IMR-90 (cell line): ENCODE data around the gene PHLDB1.

Source experiments
- CTCF ChIP-seq: conservative IDR thresholded peaks from 2 replicates; pipeline ENCODE4 v1.5.1; 2012; ENCODE audit warnings: mild to moderate bottlenecking, low read depth, low read length, improper control_type of control experiment
- ELK1 ChIP-seq: fragments of 150-350 bp; IDR thresholded peaks from 2 replicates; pipeline ENCODE4 v1.6.1; 2016; ENCODE audit warnings: low read depth, mild to moderate bottlenecking, low read length, moderate library complexity, borderline replicate concordance
- MAZ ChIP-seq: IDR thresholded peaks from 2 replicates; pipeline ENCODE4 v1.6.1; 2012; ENCODE audit warnings: low read depth, mild to moderate bottlenecking, low read length, improper control_type of control experiment, moderate library complexity, borderline replicate concordance
- NFE2L2 ChIP-seq: fragments of 150-350 bp; IDR thresholded peaks from 2 replicates; pipeline ENCODE4 v1.6.1; 2016; ENCODE audit warnings: low read depth, mild to moderate bottlenecking, low read length
- POLR2A ChIP-seq: IDR thresholded peaks from 2 replicates; pipeline ENCODE4 v1.6.1; 2012; ENCODE audit warnings: mild to moderate bottlenecking, low read depth, low read length
- RAD21 ChIP-seq: IDR thresholded peaks from 2 replicates; pipeline ENCODE4 v1.6.1; 2012; ENCODE audit warnings: low read length, improper control_type of control experiment
- RFX5 ChIP-seq: IDR thresholded peaks from 2 replicates; pipeline ENCODE4 v1.8.0; 2012; ENCODE audit warnings: low read depth, mild to moderate bottlenecking, low read length, moderate library complexity
- SMC3 ChIP-seq: fragments of 150-350 bp; IDR thresholded peaks from 2 replicates; pipeline ENCODE4 v1.6.1; 2016; ENCODE audit warnings: low read depth, mild to moderate bottlenecking, antibody characterized with exemption, low read length, moderate library complexity
- USF2 ChIP-seq: fragments of 150-350 bp; IDR thresholded peaks from 2 replicates; pipeline ENCODE4 v1.6.1; 2017; ENCODE audit warnings: mild to moderate bottlenecking, antibody characterized with exemption, low read length, low read depth

DNA sequence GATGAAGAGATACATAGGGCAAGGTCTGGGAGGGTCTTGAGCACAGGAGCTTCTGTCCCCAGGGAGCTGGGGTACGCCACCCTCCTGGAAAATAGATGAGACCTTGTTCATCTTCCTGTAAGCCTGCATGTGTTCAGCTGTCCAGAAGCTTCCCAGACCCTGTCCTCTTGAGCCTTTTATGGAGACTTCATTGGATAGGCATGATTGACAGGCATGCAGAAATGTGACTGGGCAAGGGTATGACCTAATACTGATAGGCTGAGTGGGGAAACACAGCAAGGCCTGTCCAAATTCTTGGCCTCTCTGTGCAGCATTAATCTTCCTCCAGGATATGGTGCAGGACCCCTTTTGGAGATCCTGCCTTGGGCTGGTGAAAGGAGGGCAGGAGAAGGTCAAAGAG is 19.5 kb upstream of the PHLDB1 start:
- no peak for TF ChIP-seq CTCF
- TF ChIP-seq NFE2L2: no peak
- no peak for TF ChIP-seq MAZ
- no peak for TF ChIP-seq POLR2A
- TF ChIP-seq ELK1: no peak
- no peak for TF ChIP-seq RAD21
- no peak for TF ChIP-seq RFX5
- no peak for TF ChIP-seq SMC3
- TF ChIP-seq USF2: no peak
